Measurements from ENCODE around the gene AARS2.

The AARS2 gene

GRCh38 chr6:44305200-44305725 lies 7.9 kb downstream of the AARS2 start:
- peaks cover 7% of the 10 kb centered on the region for H3K4me1 Mint-ChIP-seq
- no peak for DNase-seq (ENCODE audit: low spot score in 2 of 2)
- no peak overlapping the region for H3K4me3 Mint-ChIP-seq
- peaks cover 30% of the 10 kb centered on the region for H3K36me3 Mint-ChIP-seq (ENCODE audit: insufficient read depth)
- H3K9me3 Mint-ChIP-seq = no peaks in the 10 kb centered on the region
- H3K27ac Mint-ChIP-seq (ENCODE audit: low read depth) = no peak overlapping the region
- H3K27me3 Mint-ChIP-seq = no peaks in the 10 kb centered on the region
- no peak for ATAC-seq (replicated peaks; ENCODE audit: extremely low read depth, poor library complexity, severe bottlenecking)

- Mint-ChIP-seq H3K27me3 (no peaks in the 10 kb centered on the region), H3K4me1 (peaks cover under 1% of the 10 kb centered on the region), H3K27ac (ENCODE audit: low read depth) (no peak overlapping the region), H3K4me3 (no peak overlapping the region), H3K9me3 (no peaks in the 10 kb centered on the region), H3K36me3 (ENCODE audit: insufficient read depth) (peaks cover 25% of the 10 kb centered on the region)
- ATAC-seq (replicated peaks; ENCODE audit: extremely low read depth, poor library complexity, severe bottlenecking) (no peak), DNase-seq (ENCODE audit: low spot score in 2 of 2) (no peak)
Observed at GRCh38 chr6:44304282-44305199, 8.6 kb downstream of the AARS2 start.

- Mint-ChIP-seq H3K4me1 (no peaks in the 10 kb centered on the region), H3K36me3 (ENCODE audit: insufficient read depth) (peaks cover 22% of the 10 kb centered on the region), H3K4me3 (no peak overlapping the region), H3K9me3 (no peaks in the 10 kb centered on the region), H3K27me3 (no peaks in the 10 kb centered on the region), H3K27ac (ENCODE audit: low read depth) (no peak overlapping the region)
- ATAC-seq (replicated peaks; ENCODE audit: extremely low read depth, poor library complexity, severe bottlenecking) (no peak), DNase-seq (ENCODE audit: low spot score in 2 of 2) (no peak)
Observed at GRCh38 chr6:44303842-44304241, 9.3 kb downstream of the AARS2 start.

- no peak overlapping the region for H3K4me3 Mint-ChIP-seq
- ATAC-seq (replicated peaks; ENCODE audit: extremely low read depth, poor library complexity, severe bottlenecking) (no peak), DNase-seq (ENCODE audit: low spot score in 2 of 2) (no peak)
- H3K4me1 Mint-ChIP-seq = no peaks in the 10 kb centered on the region
- H3K9me3 Mint-ChIP-seq = no peaks in the 10 kb centered on the region
- H3K27me3 Mint-ChIP-seq = no peaks in the 10 kb centered on the region
- no peak overlapping the region for H3K27ac Mint-ChIP-seq (ENCODE audit: low read depth)
- peaks cover 18% of the 10 kb centered on the region for H3K36me3 Mint-ChIP-seq (ENCODE audit: insufficient read depth)
Observed at GRCh38 chr6:44302856-44303255, 10.3 kb downstream of the AARS2 start.

- no peaks in the 10 kb centered on the region for H3K9me3 Mint-ChIP-seq
- H3K27me3 Mint-ChIP-seq = peaks cover 1% of the 10 kb centered on the region
- H3K4me3 Mint-ChIP-seq = no peak overlapping the region
- no peak overlapping the region for H3K27ac Mint-ChIP-seq (ENCODE audit: low read depth)
- peaks cover 18% of the 10 kb centered on the region for H3K36me3 Mint-ChIP-seq (ENCODE audit: insufficient read depth)
- DNase-seq (ENCODE audit: low spot score in 2 of 2) (no peak), ATAC-seq (replicated peaks; ENCODE audit: extremely low read depth, poor library complexity, severe bottlenecking) (no peak)
- peaks cover under 1% of the 10 kb centered on the region for H3K4me1 Mint-ChIP-seq
Observed at GRCh38 chr6:44301782-44302564, 11.2 kb downstream of the AARS2 start.

GRCh38 chr6:44301106-44301505 lies 12.0 kb downstream of the AARS2 start:
- ATAC-seq (replicated peaks; ENCODE audit: extremely low read depth, poor library complexity, severe bottlenecking) = no peak
- Mint-ChIP-seq H3K9me3 (no peaks in the 10 kb centered on the region), H3K27ac (ENCODE audit: low read depth) (no peak overlapping the region), H3K4me1 (peaks cover 8% of the 10 kb centered on the region), H3K36me3 (ENCODE audit: insufficient read depth) (peaks cover 18% of the 10 kb centered on the region), H3K4me3 (no peak overlapping the region), H3K27me3 (peaks cover 10% of the 10 kb centered on the region)
- DNase-seq (ENCODE audit: low spot score in 2 of 2) = no peak

GRCh38 chr6:44300292-44300823 lies 12.8 kb downstream of the AARS2 start:
- no peak overlapping the region for H3K4me3 Mint-ChIP-seq
- H3K36me3 Mint-ChIP-seq (ENCODE audit: insufficient read depth) = peaks cover 15% of the 10 kb centered on the region

GRCh38 chr6:44298864-44299263 lies 14.3 kb downstream of the AARS2 start:
- no peak for ATAC-seq (replicated peaks; ENCODE audit: extremely low read depth, poor library complexity, severe bottlenecking)
- Mint-ChIP-seq H3K27ac (ENCODE audit: low read depth) (no peak overlapping the region), H3K4me3 (no peak overlapping the region)

More at GRCh38 chr6:44300292-44300823, 12.8 kb downstream of the AARS2 start:
- Mint-ChIP-seq H3K9me3 (no peaks in the 10 kb centered on the region), H3K4me1 (peaks cover 8% of the 10 kb centered on the region), H3K27ac (ENCODE audit: low read depth) (no peak overlapping the region), H3K27me3 (peaks cover 17% of the 10 kb centered on the region)
- ATAC-seq (replicated peaks; ENCODE audit: extremely low read depth, poor library complexity, severe bottlenecking) (no peak), DNase-seq (ENCODE audit: low spot score in 2 of 2) (no peak)

GRCh38 chr6:44298055-44298803 lies 14.9 kb downstream of the AARS2 start:
- no peak overlapping the region for H3K27ac Mint-ChIP-seq (ENCODE audit: low read depth)
- no peaks in the 10 kb centered on the region for H3K9me3 Mint-ChIP-seq
- H3K4me1 Mint-ChIP-seq = peaks cover 8% of the 10 kb centered on the region
- ATAC-seq (replicated peaks; ENCODE audit: extremely low read depth, poor library complexity, severe bottlenecking) (no peak), DNase-seq (ENCODE audit: low spot score in 2 of 2) (no peak)
- H3K36me3 Mint-ChIP-seq (ENCODE audit: insufficient read depth) = peaks cover 10% of the 10 kb centered on the region
- H3K27me3 Mint-ChIP-seq = peaks cover 39% of the 10 kb centered on the region
- H3K4me3 Mint-ChIP-seq = peak overlapping the region; percentile 34

More at GRCh38 chr6:44298864-44299263, 14.3 kb downstream of the AARS2 start:
- Mint-ChIP-seq H3K4me1 (peaks cover 8% of the 10 kb centered on the region), H3K27me3 (peaks cover 32% of the 10 kb centered on the region), H3K36me3 (ENCODE audit: insufficient read depth) (peaks cover 9% of the 10 kb centered on the region), H3K9me3 (no peaks in the 10 kb centered on the region)
- DNase-seq (ENCODE audit: low spot score in 2 of 2) = no peak

GRCh38 chr6:44297063-44298038 lies 15.8 kb downstream of the AARS2 start:
- Mint-ChIP-seq H3K9me3 (no peaks in the 10 kb centered on the region), H3K4me3 (peak overlapping the region; percentile 34), H3K27me3 (peaks cover 47% of the 10 kb centered on the region), H3K4me1 (peaks cover 8% of the 10 kb centered on the region), H3K27ac (ENCODE audit: low read depth) (no peak overlapping the region), H3K36me3 (ENCODE audit: insufficient read depth) (peaks cover 7% of the 10 kb centered on the region)
- ATAC-seq (replicated peaks; ENCODE audit: extremely low read depth, poor library complexity, severe bottlenecking) (peak; percentile 74), DNase-seq (ENCODE audit: low spot score in 2 of 2) (no peak)

Measured in central memory CD8-positive, alpha-beta T cell (primary cell).